Keratinocyte (primary cell): ENCODE results near the gene TTBK1.

ENCODE experiments used
- EZH2 ChIP-seq: IDR thresholded peaks from one replicate; pipeline ENCODE4 v1.6.1; 2012; ENCODE audit warnings: inconsistent platforms, mild to moderate bottlenecking, low read length, moderate library complexity
- TF ChIP-seq, protein P1 (sequence below), 3 experiments: IDR thresholded peaks in 1 of 3; conservative IDR thresholded peaks in 1 of 3; optimal IDR thresholded peaks in 1 of 3; 2 replicates in 2 of 3; 3 replicates in 1 of 3; pipeline versions ENCODE3 to v1.5.1; 2011; ENCODE audit warnings: low read length in 3 of 3, mild to moderate bottlenecking in 3 of 3, moderate library complexity in 2 of 3, control low read depth in 1 of 3, inconsistent platforms in 1 of 3; ENCODE audit not compliant: insufficient read depth in 2 of 3; ENCODE audit errors: extremely low read depth in 1 of 3

DNA sequence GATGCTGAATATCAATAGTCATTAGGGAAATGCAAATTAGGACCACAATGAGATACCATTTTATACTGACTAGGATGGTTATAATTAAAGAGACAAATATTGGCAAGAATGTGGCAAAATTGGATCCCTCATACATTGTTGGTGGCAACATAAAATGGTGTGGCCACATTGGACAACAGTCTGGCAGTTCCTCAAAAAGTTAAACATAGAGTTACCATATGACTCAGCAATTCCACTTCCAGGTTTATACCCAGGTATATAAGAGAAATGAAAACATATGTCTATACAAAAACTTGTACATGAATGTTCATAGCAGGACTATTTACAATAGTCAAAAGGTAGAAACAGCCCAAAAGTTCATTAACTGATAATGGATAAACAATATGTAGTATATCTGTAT is 67.3 kb downstream of the TTBK1 start:
- TF ChIP-seq, protein P1, sequence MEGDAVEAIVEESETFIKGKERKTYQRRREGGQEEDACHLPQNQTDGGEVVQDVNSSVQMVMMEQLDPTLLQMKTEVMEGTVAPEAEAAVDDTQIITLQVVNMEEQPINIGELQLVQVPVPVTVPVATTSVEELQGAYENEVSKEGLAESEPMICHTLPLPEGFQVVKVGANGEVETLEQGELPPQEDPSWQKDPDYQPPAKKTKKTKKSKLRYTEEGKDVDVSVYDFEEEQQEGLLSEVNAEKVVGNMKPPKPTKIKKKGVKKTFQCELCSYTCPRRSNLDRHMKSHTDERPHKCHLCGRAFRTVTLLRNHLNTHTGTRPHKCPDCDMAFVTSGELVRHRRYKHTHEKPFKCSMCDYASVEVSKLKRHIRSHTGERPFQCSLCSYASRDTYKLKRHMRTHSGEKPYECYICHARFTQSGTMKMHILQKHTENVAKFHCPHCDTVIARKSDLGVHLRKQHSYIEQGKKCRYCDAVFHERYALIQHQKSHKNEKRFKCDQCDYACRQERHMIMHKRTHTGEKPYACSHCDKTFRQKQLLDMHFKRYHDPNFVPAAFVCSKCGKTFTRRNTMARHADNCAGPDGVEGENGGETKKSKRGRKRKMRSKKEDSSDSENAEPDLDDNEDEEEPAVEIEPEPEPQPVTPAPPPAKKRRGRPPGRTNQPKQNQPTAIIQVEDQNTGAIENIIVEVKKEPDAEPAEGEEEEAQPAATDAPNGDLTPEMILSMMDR (optimal IDR thresholded peaks at IDR 0.05 in 1 of 3, IDR thresholded peaks at IDR 0.05 in 1 of 3, conservative IDR thresholded peaks at IDR 0.05 in 1 of 3; ENCODE audit: extremely low read depth in 1 of 3, insufficient read depth in 2 of 3, low read length in 3 of 3), result no peak
- TF ChIP-seq EZH2, result no peak
